ENCODE measurements around the gene EIF3J.

GRCh38 chr15:44492040-44492439 is 44.9 kb upstream of the EIF3J start:
- TF ChIP-seq CBX5 (IDR thresholded peaks at IDR 0.05; ENCODE audit: low read depth) (no peak), FOXK2 (IDR thresholded peaks at IDR 0.05) (no peak), EP300 (IDR thresholded peaks at IDR 0.05; ENCODE audit: borderline replicate concordance in 1 of 2, control insufficient read depth in 1 of 2, low read depth in 2 of 2, low read length in 2 of 2) (no peak)

Data from GM12878 (cell line).